CD14-positive monocyte (primary cell): ENCODE data around the gene IL3RA. TPM values are rescaled to one million over a fixed set of nuclear protein-coding genes. Genes with fewer than 3 reads are reported as not detected.

Experiments
- DNase-seq, 3 donors: peaks; one replicate each; pipeline ENCODE4 v3.0.0-alpha.2; 2011 to 2022
- H2AFZ ChIP-seq: 2 replicates; pipeline ENCODE4 v1.6.0; 2012; ENCODE audit warnings: mild to moderate bottlenecking, low read depth, low read length, inconsistent platforms; ENCODE audit not compliant: insufficient read depth, poor library complexity, severe bottlenecking
- H3K27ac ChIP-seq, 2 donors: 1 replicate in 1 of 2; 2 replicates in 1 of 2; pipeline ENCODE4 v1.5.1; 2012 to 2013; ENCODE audit warnings: low read length in 2 of 2, control low read depth in 1 of 2, inconsistent platforms in 1 of 2, low read depth in 1 of 2, mild to moderate bottlenecking in 1 of 2
- H3K27me3 ChIP-seq, 2 donors: one replicate each; pipeline versions ENCODE4 v1.6.0 to v1.6.1; 2011 to 2013; ENCODE audit warnings: low read length in 2 of 2; ENCODE audit not compliant: control insufficient read depth in 2 of 2, insufficient read depth in 2 of 2
- H3K36me3 ChIP-seq, 2 donors: replicated peaks in 1 of 2; 1 replicate in 1 of 2; 2 replicates in 1 of 2; pipeline versions ENCODE4 v1.5.1 to v1.6.1; 2012 to 2013; ENCODE audit warnings: low read length in 2 of 2, control low read depth in 1 of 2, inconsistent platforms in 1 of 2, mild to moderate bottlenecking in 1 of 2; ENCODE audit not compliant: insufficient read depth in 2 of 2, control insufficient read depth in 1 of 2
- H3K4me1 ChIP-seq, 2 donors: 1 replicate in 1 of 2; 2 replicates in 1 of 2; pipeline versions ENCODE4 v1.5.1 to v1.6.1; 2012 to 2013; ENCODE audit warnings: low read length in 2 of 2, control low read depth in 1 of 2, inconsistent platforms in 1 of 2, mild to moderate bottlenecking in 1 of 2, moderate library complexity in 1 of 2; ENCODE audit not compliant: insufficient read depth in 2 of 2, control insufficient read depth in 1 of 2
- H3K4me2 ChIP-seq: replicated peaks from 2 replicates; pipeline ENCODE3; 2012; ENCODE audit warnings: low read length, moderate library complexity, mild to moderate bottlenecking; ENCODE audit not compliant: poor library complexity, severe bottlenecking; ENCODE audit errors: extremely low read depth
- H3K4me3 ChIP-seq, 3 experiments: fragments of 200-600 bp in 1 of 3; sonication (generic) in 1 of 3; replicated peaks in 1 of 3; 1 replicate in 2 of 3; 2 replicates in 1 of 3; pipeline ENCODE4 v1.5.1; 2011 to 2013; ENCODE audit warnings: low read length in 3 of 3, mild to moderate bottlenecking in 3 of 3, control low read depth in 2 of 3, low read depth in 2 of 3, inconsistent platforms in 1 of 3, moderate library complexity in 1 of 3
- H3K79me2 ChIP-seq: 2 replicates; pipeline ENCODE4 v1.6.0; 2012; ENCODE audit warnings: mild to moderate bottlenecking, control low read depth, inconsistent platforms, low read length, moderate library complexity; ENCODE audit not compliant: insufficient read depth
- H3K9ac ChIP-seq: 2 replicates; pipeline ENCODE4 v1.6.0; 2017; ENCODE audit warnings: low read length, mild to moderate bottlenecking; ENCODE audit not compliant: insufficient read depth, poor library complexity, severe bottlenecking
- H3K9me3 ChIP-seq, 2 donors: replicated peaks in 1 of 2; 1 replicate in 1 of 2; 2 replicates in 1 of 2; pipeline versions ENCODE4 v1.5.1 to v1.6.1; 2012 to 2013; ENCODE audit warnings: low read length in 2 of 2, control low read depth in 1 of 2; ENCODE audit not compliant: control insufficient read depth in 1 of 2, insufficient read depth in 1 of 2
- H4K20me1 ChIP-seq: 2 replicates; pipeline ENCODE4 v1.6.0; 2012; ENCODE audit warnings: mild to moderate bottlenecking, low read length, control low read depth, moderate library complexity; ENCODE audit not compliant: insufficient read depth
- H3K27ac Mint-ChIP-seq, 7 donors: one replicate each; pipeline ENCODE4 v1.8.0; 2020; ENCODE audit warnings: mild to moderate bottlenecking in 7 of 7, mixed read lengths in 7 of 7, moderate library complexity in 6 of 7, inconsistent platforms in 2 of 7
- H3K27me3 Mint-ChIP-seq, 3 donors: one replicate each; pipeline ENCODE4 v1.8.0; 2021 to 2022; ENCODE audit warnings: low read depth in 3 of 3, mild to moderate bottlenecking in 3 of 3, mixed read lengths in 3 of 3, moderate library complexity in 3 of 3, inconsistent platforms in 1 of 3
- H3K36me3 Mint-ChIP-seq, 2 donors: one replicate each; pipeline ENCODE4 v1.8.0; 2020; ENCODE audit warnings: mixed read lengths in 2 of 2, inconsistent platforms in 1 of 2, mild to moderate bottlenecking in 1 of 2
- H3K4me1 Mint-ChIP-seq: one replicate; pipeline ENCODE4 v1.8.0; 2020; ENCODE audit warnings: mild to moderate bottlenecking, mixed read lengths
- H3K4me3 Mint-ChIP-seq, 2 donors: one replicate each; pipeline ENCODE4 v1.8.0; 2020; ENCODE audit warnings: mild to moderate bottlenecking in 2 of 2, mixed read lengths in 2 of 2, moderate library complexity in 1 of 2
- H3K9me3 Mint-ChIP-seq, 7 donors: one replicate each; pipeline ENCODE4 v1.8.0; 2020 to 2022; ENCODE audit warnings: mixed read lengths in 7 of 7, mild to moderate bottlenecking in 6 of 7, moderate library complexity in 6 of 7, inconsistent platforms in 2 of 7
- CTCF ChIP-seq: fragments of 200-600 bp; IDR thresholded peaks from one replicate; pipeline ENCODE4 v1.8.0; 2022; ENCODE audit warnings: antibody characterized with exemption, mild to moderate bottlenecking
- WGBS: methylation state at CpG from one replicate; pipeline ENCODE4 v1.1.5; 2013; ENCODE audit warnings: missing lambda C conversion rate; ENCODE audit not compliant: insufficient coverage; 5-methylcytosine and 5-hydroxymethylcytosine counted together
- intact Hi-C, 2 donors: fragments of 100-400 bp; cut with micrococcal nuclease; formaldehyde crosslinking; loops; one replicate each; pipeline versions ENCODE4 v1.15.0 to v1.15.1; 2023
- polyA plus RNA-seq, 3 donors: library from polyadenylated mRNA; depleted of rRNA in 1 of 3; unstranded in 2 of 3; stranded (reverse) in 1 of 3; fragments of 300-500 nt in 2 of 3; fragments of >200 nt in 1 of 3; fragmentation: Illumina TruSeq in 2 of 3; gene quantifications; 1 replicate in 2 of 3; 2 replicates in 1 of 3; pipeline ENCODE4 v1.2.3, GENCODE V29; 2012 to 2021

Gene IL3RA
- polyA plus RNA-seq, 3 donors, result 2.9 to 12.0 (median 4.4) TPM

DNA sequence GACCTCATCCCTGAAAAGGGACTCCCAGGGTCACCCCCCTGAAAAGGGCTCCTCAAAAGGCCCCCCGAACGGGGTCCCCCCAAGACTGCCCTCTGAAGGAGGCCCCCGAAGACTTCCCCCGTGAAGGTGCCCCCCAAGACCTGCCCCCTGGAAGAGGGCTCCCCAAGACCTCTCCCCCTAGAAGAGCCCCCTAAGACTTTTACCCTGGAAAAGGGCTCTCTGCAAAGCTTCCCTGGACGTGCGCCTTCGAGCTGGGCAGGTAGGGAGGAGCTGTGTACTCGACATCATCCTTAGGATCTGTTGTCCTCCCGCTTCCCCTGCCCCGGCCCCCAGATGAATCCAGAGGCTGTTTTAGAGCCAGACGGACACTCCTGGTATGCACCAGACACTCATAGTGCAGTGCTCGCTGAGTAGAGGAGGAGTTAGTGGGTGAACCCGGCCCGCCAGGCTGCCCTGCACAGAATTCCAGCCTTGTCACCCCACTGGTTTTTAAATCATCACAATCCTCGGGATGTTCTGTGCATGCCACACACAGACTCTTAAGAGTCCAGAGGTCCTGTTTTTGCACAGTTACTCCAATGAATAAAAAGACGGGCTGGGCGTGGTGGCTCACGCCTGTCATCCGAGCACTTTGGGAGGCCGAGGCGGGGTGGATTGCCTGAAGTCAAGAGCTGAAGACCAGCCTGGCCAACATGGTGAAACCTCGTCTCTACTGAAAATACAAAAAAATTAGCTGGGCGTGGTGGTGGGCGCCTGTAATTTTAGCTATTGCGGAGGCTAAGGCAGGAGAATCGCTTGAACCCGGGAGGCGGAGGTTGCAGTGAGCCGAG, 61.1 kb downstream of the IL3RA start:
- Histone ChIP-seq H3K27me3 (no peaks in the 10 kb centered on the region), H3K9me3 (no peaks in the 10 kb centered on the region), H3K27ac (no peak overlapping the region), H2AFZ (no peak overlapping the region), H3K4me2 (no peak overlapping the region), H3K79me2 (peaks cover 37% of the 10 kb centered on the region), H4K20me1 (peaks cover 24% of the 10 kb centered on the region), H3K4me3 (no peak overlapping the region), H3K9ac (no peak overlapping the region), H3K4me1 (peaks cover 6 to 11% of the 10 kb centered on the region in 2 donors), H3K36me3 (peaks cover 18 to 66% of the 10 kb centered on the region in 2 donors)
- intact Hi-C loops, result loop anchor here in 1 of 2 donors (10.0 kb wide), 3 partner anchors 73 to 197 kb away; partner anchors contain the start of gene AKAP17A
- TF ChIP-seq CTCF, result no peak
- Mint-ChIP-seq H3K27me3 (no peaks in the 10 kb centered on the region), H3K36me3 (peaks cover 29 to 54% of the 10 kb centered on the region in 2 donors), H3K9me3 (peaks cover 0 to 1% (median 0%) of the 10 kb centered on the region in 7 donors), H3K4me1 (peaks cover 12% of the 10 kb centered on the region), H3K27ac (peak overlapping the region in 1 of 7 donors; percentile 41), H3K4me3 (no peak overlapping the region)
- DNase-seq, result no peak
- 98% methylated on average over 19 of the region's 29 CpGs for WGBS

- intact Hi-C loops, result loop anchor here in 1 of 2 donors (10.0 kb wide), 3 partner anchors 74 to 196 kb away; partner anchors contain the start of gene AKAP17A
- H3K4me3 Mint-ChIP-seq, result no peak overlapping the region
Observed at GRCh38 chrX:1398431-1399340, 62.1 kb downstream of the IL3RA start.

More at GRCh38 chrX:1398431-1399340, 62.1 kb downstream of the IL3RA start:
- H3K79me2 ChIP-seq, result peaks cover 32% of the 10 kb centered on the region
- H3K9ac ChIP-seq, result no peak overlapping the region
- TF ChIP-seq CTCF, result no peak
- peaks cover 0 to 5% of the 10 kb centered on the region in 2 donors for H3K4me1 ChIP-seq
- H3K4me2 ChIP-seq, result no peak overlapping the region
- H3K4me1 Mint-ChIP-seq, result peaks cover 5% of the 10 kb centered on the region
- H3K9me3 Mint-ChIP-seq, result peaks cover 0 to 1% (median 0%) of the 10 kb centered on the region in 7 donors
- H3K4me3 ChIP-seq, result no peak overlapping the region
- H3K36me3 ChIP-seq, result peaks cover 28 to 76% of the 10 kb centered on the region in 2 donors
- no peaks in the 10 kb centered on the region for H3K27me3 ChIP-seq
- no peaks in the 10 kb centered on the region for H3K27me3 Mint-ChIP-seq
- DNase-seq, result no peak
- H3K9me3 ChIP-seq, result peaks cover 0 to 5% of the 10 kb centered on the region in 2 donors
- H3K27ac ChIP-seq, result no peak overlapping the region
- H3K36me3 Mint-ChIP-seq, result peaks cover 29 to 54% of the 10 kb centered on the region in 2 donors
- no peak overlapping the region for H2AFZ ChIP-seq
- 99% methylated on average over 17 of the region's 29 CpGs for WGBS
- peaks cover 24% of the 10 kb centered on the region for H4K20me1 ChIP-seq
- peak overlapping the region in 1 of 7 donors; percentile 61 for H3K27ac Mint-ChIP-seq
